Activated T-cell treated with anti-CD3 and anti-CD28 coated beads, Interleukin-2, amount 50 U/mL, for 4 hours (primary cell): Measurements from ENCODE around the gene ZNF860. TPM values are rescaled to one million over a fixed set of nuclear protein-coding genes. Genes with fewer than 3 reads are reported as not detected.
"Not testable (repeated sequence)": the region's sequence is repeated elsewhere in the genome, so short reads cannot be mapped to it uniquely, and the experiment has no call there.

Experiments
- ATAC-seq, 2 donors: fragments of 200-7000 bp; cut with Tn5 transposase; one replicate each; pipeline ENCODE4 v1.10.0; 2021
- DNase-seq: peaks from one replicate; pipeline ENCODE4 v3.0.0-alpha.2; 2020
- H3K27me3 Mint-ChIP-seq: one replicate; pipeline ENCODE4 v1.8.0; 2021; ENCODE audit warnings: low read depth, mixed read lengths
- H3K36me3 Mint-ChIP-seq: one replicate; pipeline ENCODE4 v1.8.0; 2022; ENCODE audit warnings: mixed read lengths; ENCODE audit not compliant: insufficient read depth
- H3K4me1 Mint-ChIP-seq: one replicate; pipeline ENCODE4 v1.8.0; 2021; ENCODE audit warnings: low read depth, mixed read lengths
- H3K4me3 Mint-ChIP-seq: one replicate; pipeline ENCODE4 v1.8.0; 2021; ENCODE audit warnings: mild to moderate bottlenecking, moderate library complexity, mixed read lengths
- H3K9me3 Mint-ChIP-seq: one replicate; pipeline ENCODE4 v1.8.0; 2021; ENCODE audit warnings: mixed read lengths
- total RNA-seq, 3 donors: library from RNA; stranded (reverse); gene quantifications; one replicate each; pipeline ENCODE4 v1.2.1, GENCODE V29; 2021

The ZNF860 gene
- total RNA-seq, 3 donors from 2014 or later = 0.11 to 0.66 (median 0.13) TPM

GRCh38 chr3:31996195-31996594, 14.6 kb downstream of the ZNF860 start:
- DNase-seq (no peak), ATAC-seq (peak; percentile 51 to 52)

GRCh38 chr3:31997500-31997899, 15.9 kb downstream of the ZNF860 start:
- ATAC-seq = no peak
- peaks cover 4% of the 10 kb centered on the region for H3K9me3 Mint-ChIP-seq
- H3K4me1 Mint-ChIP-seq = peaks cover 4% of the 10 kb centered on the region
- H3K4me3 Mint-ChIP-seq = no peak overlapping the region
- DNase-seq = no peak
- no peaks in the 10 kb centered on the region for H3K36me3 Mint-ChIP-seq
- peaks cover 5% of the 10 kb centered on the region for H3K27me3 Mint-ChIP-seq

More at GRCh38 chr3:31996195-31996594, 14.6 kb downstream of the ZNF860 start:
- Mint-ChIP-seq H3K9me3 (peaks cover 4% of the 10 kb centered on the region), H3K27me3 (peaks cover 3% of the 10 kb centered on the region), H3K4me1 (peaks cover 4% of the 10 kb centered on the region), H3K4me3 (no peak overlapping the region), H3K36me3 (no peaks in the 10 kb centered on the region)

- H3K36me3 Mint-ChIP-seq = no peaks in the 10 kb centered on the region
- peaks cover under 1% of the 10 kb centered on the region for H3K9me3 Mint-ChIP-seq
- H3K27me3 Mint-ChIP-seq = peaks cover 8% of the 10 kb centered on the region
- H3K4me3 Mint-ChIP-seq = no peak overlapping the region
- DNase-seq = no peak
- peaks cover 4% of the 10 kb centered on the region for H3K4me1 Mint-ChIP-seq
- no peak for ATAC-seq
Observed at GRCh38 chr3:31999907-32000439, 18.4 kb downstream of the ZNF860 start.

GRCh38 chr3:32000877-32001276, 19.3 kb downstream of the ZNF860 start:
- Mint-ChIP-seq H3K36me3 (no peaks in the 10 kb centered on the region), H3K27me3 (peaks cover 8% of the 10 kb centered on the region), H3K4me3 (no peak overlapping the region), H3K4me1 (peaks cover 2% of the 10 kb centered on the region), H3K9me3 (no peaks in the 10 kb centered on the region)
- ATAC-seq = no peak
- DNase-seq = no peak

GRCh38 chr3:32002561-32003368, 21.2 kb downstream of the ZNF860 start:
- no peaks in the 10 kb centered on the region for H3K36me3 Mint-ChIP-seq
- peaks cover 18% of the 10 kb centered on the region for H3K27me3 Mint-ChIP-seq
- peak in 1 of 2 donors; percentile 86 for ATAC-seq
- H3K4me1 Mint-ChIP-seq = no peaks in the 10 kb centered on the region
- H3K4me3 Mint-ChIP-seq = no peak overlapping the region
- no peaks in the 10 kb centered on the region for H3K9me3 Mint-ChIP-seq
- DNase-seq = no peak

- DNase-seq (no peak), ATAC-seq (no peak)
- Mint-ChIP-seq H3K36me3 (no peaks in the 10 kb centered on the region), H3K4me3 (no peak overlapping the region), H3K9me3 (no peaks in the 10 kb centered on the region), H3K27me3 (peaks cover 18% of the 10 kb centered on the region), H3K4me1 (no peaks in the 10 kb centered on the region)
Observed at GRCh38 chr3:32003380-32003779, 21.8 kb downstream of the ZNF860 start.

GRCh38 chr3:32004113-32004765, 22.7 kb downstream of the ZNF860 start:
- Mint-ChIP-seq H3K9me3 (no peaks in the 10 kb centered on the region), H3K4me1 (no peaks in the 10 kb centered on the region), H3K27me3 (peaks cover 18% of the 10 kb centered on the region), H3K36me3 (no peaks in the 10 kb centered on the region), H3K4me3 (no peak overlapping the region)
- DNase-seq (no peak), ATAC-seq (no peak)

- DNase-seq = no peak
- H3K27me3 Mint-ChIP-seq = peaks cover 16% of the 10 kb centered on the region
- ATAC-seq = no peak
- no peak overlapping the region for H3K4me3 Mint-ChIP-seq
- no peaks in the 10 kb centered on the region for H3K9me3 Mint-ChIP-seq
- peaks cover 3% of the 10 kb centered on the region for H3K4me1 Mint-ChIP-seq
- H3K36me3 Mint-ChIP-seq = no peaks in the 10 kb centered on the region
Observed at GRCh38 chr3:32009101-32009500, 27.6 kb downstream of the ZNF860 start.

GRCh38 chr3:32009957-32010356, 28.4 kb downstream of the ZNF860 start:
- Mint-ChIP-seq H3K4me1 (peaks cover 3% of the 10 kb centered on the region), H3K9me3 (no peaks in the 10 kb centered on the region), H3K4me3 (no peak overlapping the region), H3K36me3 (no peaks in the 10 kb centered on the region), H3K27me3 (peaks cover 14% of the 10 kb centered on the region)
- no peak for DNase-seq
- no peak for ATAC-seq

- not testable (repeated sequence) for H3K4me1 Mint-ChIP-seq, H3K9me3 Mint-ChIP-seq, ATAC-seq, DNase-seq, H3K36me3 Mint-ChIP-seq, H3K4me3 Mint-ChIP-seq
- peaks cover 14% of the 10 kb centered on the region for H3K27me3 Mint-ChIP-seq
Observed at GRCh38 chr3:32010699-32011098, 29.1 kb downstream of the ZNF860 start.

- not testable (repeated sequence) for ATAC-seq, DNase-seq, H3K4me3 Mint-ChIP-seq, H3K27me3 Mint-ChIP-seq, H3K9me3 Mint-ChIP-seq, H3K36me3 Mint-ChIP-seq, H3K4me1 Mint-ChIP-seq
Observed at GRCh38 chr3:32015638-32016037, 34.1 kb downstream of the ZNF860 start.

- ATAC-seq = no peak
Observed at GRCh38 chr3:32017286-32017685, 35.7 kb downstream of the ZNF860 start.

GRCh38 chr3:32018757-32019564, 37.4 kb downstream of the ZNF860 start:
- ATAC-seq (no peak), DNase-seq (no peak)
- H3K9me3 Mint-ChIP-seq = no peaks in the 10 kb centered on the region
- no peaks in the 10 kb centered on the region for H3K36me3 Mint-ChIP-seq
- peaks cover 2% of the 10 kb centered on the region for H3K4me1 Mint-ChIP-seq
- H3K27me3 Mint-ChIP-seq = no peaks in the 10 kb centered on the region
- H3K4me3 Mint-ChIP-seq = no peak overlapping the region

More at GRCh38 chr3:32017286-32017685, 35.7 kb downstream of the ZNF860 start:
- H3K4me1 Mint-ChIP-seq = peaks cover 2% of the 10 kb centered on the region
- H3K36me3 Mint-ChIP-seq = no peaks in the 10 kb centered on the region
- H3K4me3 Mint-ChIP-seq = no peak overlapping the region
- no peaks in the 10 kb centered on the region for H3K9me3 Mint-ChIP-seq
- H3K27me3 Mint-ChIP-seq = peaks cover 3% of the 10 kb centered on the region
- DNase-seq = no peak

- ATAC-seq (no peak), DNase-seq (no peak)
- Mint-ChIP-seq H3K27me3 (no peaks in the 10 kb centered on the region), H3K4me3 (no peak overlapping the region), H3K9me3 (no peaks in the 10 kb centered on the region), H3K4me1 (peaks cover 2% of the 10 kb centered on the region), H3K36me3 (no peaks in the 10 kb centered on the region)
Observed at GRCh38 chr3:32021155-32021554, 39.6 kb downstream of the ZNF860 start.
